SK-N-SH (cell line): ENCODE results near the gene TOMM22. TPM values are rescaled to one million over a fixed set of nuclear protein-coding genes. Genes with fewer than 3 reads are reported as not detected.

Experiments
- CTCF ChIA-PET: fragments of 300-600, 350-600 bp; formaldehyde crosslinking; extraction: SDS; loops from one replicate; lab custom pipeline; 2021; lab: Yijun Ruan, JAX
- POLR2A ChIA-PET: fragments of 350-600 bp; sonication (Branson Sonifier 250); formaldehyde crosslinking; extraction: SDS; loops from one replicate; lab custom pipeline; 2020; ENCODE audit warnings: antibody characterized with exemption, inconsistent platforms; lab: Yijun Ruan, JAX
- DNase-seq: peaks from one replicate; pipeline ENCODE4 v3.0.0; 2012
- H2AFZ ChIP-seq: fragments of 200-600 bp; sonication (generic); 2 replicates; pipeline ENCODE4 v1.8.1; 2016; ENCODE audit warnings: antibody characterized with exemption, mild to moderate bottlenecking, low read depth
- H3F3A ChIP-seq: fragments of 200-600 bp; sonication (generic); replicated peaks from 2 replicates; pipeline ENCODE3; 2016; ENCODE audit warnings: antibody characterized with exemption, mild to moderate bottlenecking; ENCODE audit not compliant: insufficient read depth
- H3K27ac ChIP-seq, 2 experiments: fragments of 200-500 bp in 1 of 2; fragments of 200-600 bp in 1 of 2; sonication (Bioruptor generic) in 1 of 2; sonication (generic), shearing (Covaris generic) in 1 of 2; 2 replicates each; pipeline versions ENCODE4 v1.5.1 to v1.6.1; 2014 to 2016; ENCODE audit warnings: low read depth in 2 of 2, inconsistent platforms in 1 of 2, low read length in 1 of 2, mild to moderate bottlenecking in 1 of 2, mixed read lengths in 1 of 2
- H3K27me3 ChIP-seq: fragments of 200-600 bp; sonication (generic), shearing (Covaris generic); 2 replicates; pipeline ENCODE4 v1.6.1; 2016; ENCODE audit warnings: mixed run types; ENCODE audit not compliant: insufficient read depth
- H3K36me3 ChIP-seq, 2 experiments: fragments of 200-500 bp in 1 of 2; fragments of 200-600 bp in 1 of 2; sonication (Bioruptor generic) in 1 of 2; sonication (generic) in 1 of 2; replicated peaks in 1 of 2; 2 replicates each; pipeline versions ENCODE3 to v1.5.1; 2014 to 2016; ENCODE audit warnings: low read length in 1 of 2, mild to moderate bottlenecking in 1 of 2; ENCODE audit not compliant: insufficient read depth in 2 of 2, control insufficient read depth in 1 of 2
- H3K4me1 ChIP-seq, 2 experiments: fragments of 200-500 bp in 1 of 2; fragments of 200-600 bp in 1 of 2; sonication (Bioruptor generic) in 1 of 2; sonication (generic), shearing (Covaris generic) in 1 of 2; 2 replicates each; pipeline versions ENCODE4 v1.5.1 to v1.6.1; 2014 to 2016; ENCODE audit warnings: low read depth in 1 of 2, low read length in 1 of 2, mixed run types in 1 of 2; ENCODE audit not compliant: insufficient read depth in 2 of 2, control insufficient read depth in 1 of 2
- H3K4me2 ChIP-seq: fragments of 200-600 bp; sonication (generic), shearing (Covaris generic); 2 replicates; pipeline ENCODE4 v1.6.1; 2017; ENCODE audit warnings: mixed run types
- H3K4me3 ChIP-seq, 2 experiments: fragments of 200-500 bp in 1 of 2; fragments of 200-600 bp in 1 of 2; sonication (Bioruptor generic) in 1 of 2; sonication (generic), shearing (Covaris generic) in 1 of 2; 2 replicates each; pipeline versions ENCODE4 v1.5.1 to v1.8.1; 2014 to 2016; ENCODE audit warnings: low read depth in 2 of 2, inconsistent platforms in 1 of 2, low read length in 1 of 2, mild to moderate bottlenecking in 1 of 2, mixed read lengths in 1 of 2, moderate library complexity in 1 of 2
- H3K79me2 ChIP-seq: fragments of 200-600 bp; sonication (generic); 2 replicates; pipeline ENCODE4 v1.8.1; 2017; ENCODE audit warnings: mild to moderate bottlenecking; ENCODE audit not compliant: insufficient read depth
- H3K9ac ChIP-seq: fragments of 200-600 bp; sonication (generic); 2 replicates; pipeline ENCODE4 v1.6.1; 2017; ENCODE audit warnings: mixed run types
- H3K9me2 ChIP-seq: fragments of 200-600 bp; sonication (generic); 2 replicates; pipeline ENCODE4 v1.6.1; 2017; ENCODE audit warnings: mixed run types
- H3K9me3 ChIP-seq: fragments of 200-600 bp; sonication (generic); 2 replicates; pipeline ENCODE4 v1.6.1; 2017; ENCODE audit warnings: mixed run types, mild to moderate bottlenecking, moderate library complexity
- H4K20me1 ChIP-seq: fragments of 200-600 bp; sonication (generic); 2 replicates; pipeline ENCODE4 v1.6.1; 2017; ENCODE audit warnings: mild to moderate bottlenecking, mixed run types; ENCODE audit not compliant: insufficient read depth
- CTCF ChIP-seq: fragments of 200-600 bp; sonication (generic); IDR thresholded peaks from 2 replicates; pipeline ENCODE4 v1.6.1; 2017; ENCODE audit warnings: antibody characterized with exemption, mild to moderate bottlenecking, moderate library complexity
- EZH2phosphoT487 ChIP-seq: fragments of 200-600 bp; sonication (generic); IDR thresholded peaks from 2 replicates; pipeline ENCODE4 v1.6.1; 2017; ENCODE audit warnings: low read depth, mixed run types, mild to moderate bottlenecking, antibody characterized with exemption, moderate library complexity, borderline replicate concordance
- GABPA ChIP-seq: IDR thresholded peaks from 2 replicates; pipeline ENCODE4 v1.4.0; 2012; ENCODE audit warnings: low read depth, mild to moderate bottlenecking
- MEF2A ChIP-seq: IDR thresholded peaks from 2 replicates; pipeline ENCODE4 v1.4.0; 2012; ENCODE audit warnings: low read depth, borderline replicate concordance
- MXI1 ChIP-seq: IDR thresholded peaks from 2 replicates; pipeline ENCODE4 v1.6.1; 2012; ENCODE audit warnings: mild to moderate bottlenecking, low read depth, low read length, improper control_type of control experiment
- NFIC ChIP-seq: IDR thresholded peaks from 2 replicates; pipeline ENCODE4 v1.4.0; 2012; ENCODE audit warnings: borderline replicate concordance
- REST ChIP-seq: IDR thresholded peaks from 2 replicates; pipeline ENCODE4 v1.6.1; 2012; ENCODE audit warnings: mild to moderate bottlenecking, low read depth, low read length, moderate library complexity
- TCF12 ChIP-seq: IDR thresholded peaks from 2 replicates; pipeline ENCODE4 v1.4.0; 2012
- TEAD4 ChIP-seq: IDR thresholded peaks from 2 replicates; pipeline ENCODE4 v1.4.0; 2012; ENCODE audit warnings: mild to moderate bottlenecking, borderline replicate concordance; ENCODE audit not compliant: insufficient read depth
- WGBS: methylation state at CpG from one replicate; pipeline ENCODE4 v1.1.6; 2017; ENCODE audit warnings: low lambda C conversion rate; 5-methylcytosine and 5-hydroxymethylcytosine counted together
- polyA plus RNA-seq, 3 experiments: library from polyadenylated mRNA; depleted of rRNA; stranded (reverse); fragments of >200 nt; gene quantifications; 2 replicates each; pipeline ENCODE4 v1.2.3, GENCODE V29; 2012

The TOMM22 gene
- polyA plus RNA-seq, 1 of the 3 experiments (the other 2 are of a cell fraction): 33.1 TPM

GRCh38 chr22:38657045-38657909, 24.5 kb upstream of the TOMM22 start:
- ChIA-PET CTCF (interaction anchor here (1.2 to 1.6 kb wide), 2 partner anchors 24 to 605 kb away, joined by 3 to 4 read pairs; partner anchors contain the start of gene TOMM22), POLR2A (no interaction called here)
- H3F3A ChIP-seq: no peaks in the 10 kb centered on the region
- peak overlapping the region in 1 of 2 experiments; percentile 88; a peak in 2 of 4 replicates for H3K27ac ChIP-seq
- H3K4me3 ChIP-seq: peak overlapping the region; percentile 72 to 74
- H3K9ac ChIP-seq: peak overlapping the region; percentile 87
- peaks cover 19% of the 10 kb centered on the region for H3K79me2 ChIP-seq
- no peaks in the 10 kb centered on the region for H3K27me3 ChIP-seq
- peak overlapping the region; percentile 81 for H3K4me2 ChIP-seq
- H4K20me1 ChIP-seq: no peaks in the 10 kb centered on the region
- DNase-seq: peak; percentile 31
- no peaks in the 10 kb centered on the region for H3K9me2 ChIP-seq
- no peaks in the 10 kb centered on the region for H3K9me3 ChIP-seq
- H3K4me1 ChIP-seq: peaks cover 0 to 5% of the 10 kb centered on the region in 2 experiments; a peak in 1 of 4 replicates
- no peak overlapping the region for H2AFZ ChIP-seq
- no peaks in the 10 kb centered on the region for H3K36me3 ChIP-seq
- WGBS: 9% methylated on average over 11 of the region's 16 CpGs
- TF ChIP-seq MXI1: peak; percentile 49; the same call in 1 of the 2 replicates
- no peak for TF ChIP-seq TEAD4

- CTCF ChIA-PET: no interaction called here
- no peaks in the 10 kb centered on the region for H4K20me1 ChIP-seq
- no peaks in the 10 kb centered on the region for H3K9me3 ChIP-seq
- no peak overlapping the region for H2AFZ ChIP-seq
- no peak overlapping the region for H3K9ac ChIP-seq
- POLR2A ChIA-PET: interaction anchor here (1.4 kb wide), 1 partner anchor 8 kb away, joined by 3 read pairs; no protein-coding TSS in a partner anchor
- H3K27me3 ChIP-seq: no peaks in the 10 kb centered on the region
- H3K27ac ChIP-seq: no peak overlapping the region
- no peak overlapping the region for H3K4me3 ChIP-seq
- peaks cover 0 to 3% of the 10 kb centered on the region in 2 experiments for H3K36me3 ChIP-seq
- no peaks in the 10 kb centered on the region for H3F3A ChIP-seq
- H3K4me1 ChIP-seq: no peaks in the 10 kb centered on the region
- H3K9me2 ChIP-seq: no peaks in the 10 kb centered on the region
- WGBS: 95% methylated on average over 3 of the region's 5 CpGs
- H3K79me2 ChIP-seq: no peaks in the 10 kb centered on the region
- DNase-seq: no peak
- H3K4me2 ChIP-seq: no peak overlapping the region
- TF ChIP-seq CTCF: no peak
- TF ChIP-seq NFIC: no peak
- no peak for TF ChIP-seq MEF2A
- no peak for TF ChIP-seq TCF12
- TF ChIP-seq GABPA: no peak
- TF ChIP-seq REST: no peak
- no peak for TF ChIP-seq EZH2phosphoT487
These were observed 6.9 kb upstream of the TOMM22 start for GRCh38 chr22:38674888-38675287.
